Measurements from ENCODE around the gene DNAL4.
"Not testable (repeated sequence)": the region's sequence is repeated elsewhere in the genome, so short reads cannot be mapped to it uniquely, and the experiment has no call there.

The DNAL4 gene

DNA sequence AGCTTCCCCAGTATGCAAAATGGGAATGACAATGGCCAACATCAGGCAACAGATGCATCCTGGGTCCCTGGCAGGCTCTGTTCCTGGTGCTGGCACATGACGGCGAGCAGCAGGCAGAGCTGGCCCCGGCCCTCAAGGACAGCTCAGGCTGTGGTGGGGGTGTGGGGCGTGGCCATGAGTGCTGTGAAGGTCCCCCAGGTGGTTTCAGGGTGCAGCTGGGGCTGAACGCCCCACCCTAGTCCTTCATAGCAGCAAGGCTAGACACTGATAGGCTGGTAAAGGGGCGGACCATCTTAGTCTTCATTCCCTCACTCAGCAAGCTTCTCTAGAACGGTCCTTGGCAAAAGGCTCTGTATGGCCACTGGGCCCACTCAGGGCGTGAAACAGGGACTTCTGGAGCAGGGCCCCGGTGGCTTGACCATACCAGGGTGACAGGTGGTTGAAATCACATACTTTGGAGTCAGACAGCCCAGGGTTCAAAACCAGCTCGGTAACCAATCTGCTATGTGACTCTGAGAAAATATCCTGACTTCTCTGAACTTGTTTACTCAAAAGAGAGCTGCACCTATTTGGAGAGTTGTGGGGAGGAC is 34.8 kb upstream of the DNAL4 start:
- DNase-seq (ENCODE audit: low read depth), result no peak
- H3K4me3 ChIP-seq (ENCODE audit: low read depth, low read length), result no peak overlapping the region

DNA sequence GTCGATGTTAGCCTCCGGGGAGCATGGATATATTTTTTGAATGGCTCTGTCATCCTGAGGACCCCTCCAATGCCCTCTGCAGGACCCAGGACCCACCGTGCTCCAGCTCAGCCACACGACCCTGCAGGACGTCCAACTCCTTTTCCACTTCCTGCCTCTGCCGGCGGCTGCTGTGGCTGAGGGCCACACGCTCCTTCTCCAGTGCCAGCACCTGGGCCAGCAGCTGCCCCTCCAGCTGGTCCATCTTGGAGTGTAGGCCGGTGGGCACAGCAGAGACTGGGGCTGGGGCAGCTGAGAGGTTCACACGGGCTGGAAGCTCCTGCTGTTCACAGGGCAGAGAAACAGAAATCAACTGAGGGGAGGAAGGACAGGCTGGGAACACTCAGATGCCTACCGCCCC is 34.2 kb upstream of the DNAL4 start:
- no peak for DNase-seq (ENCODE audit: low read depth)
- H3K4me3 ChIP-seq (ENCODE audit: low read depth, low read length), result no peak overlapping the region

DNA sequence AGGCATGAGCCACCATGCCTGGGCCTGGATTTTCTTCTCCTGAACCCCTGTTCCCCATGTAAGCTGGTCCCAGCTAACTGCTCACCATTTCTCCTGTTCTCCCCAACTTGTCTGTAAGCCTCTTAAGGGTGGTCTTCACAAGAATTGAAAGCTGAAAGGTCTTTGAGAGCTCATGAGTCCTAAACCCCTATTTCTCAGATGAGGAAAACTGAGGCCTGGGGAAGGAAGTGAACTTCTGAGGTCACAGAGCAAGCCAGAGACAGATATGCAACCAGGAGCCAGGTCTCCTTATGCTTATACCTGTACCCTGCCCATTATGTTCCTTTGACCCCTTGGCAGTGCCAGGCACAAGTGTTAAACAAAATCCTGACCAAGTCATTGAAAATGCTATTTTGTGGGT is 33.6 kb upstream of the DNAL4 start:
- no peak overlapping the region for H3K4me3 ChIP-seq (ENCODE audit: low read depth, low read length)
- no peak for DNase-seq (ENCODE audit: low read depth)

DNA sequence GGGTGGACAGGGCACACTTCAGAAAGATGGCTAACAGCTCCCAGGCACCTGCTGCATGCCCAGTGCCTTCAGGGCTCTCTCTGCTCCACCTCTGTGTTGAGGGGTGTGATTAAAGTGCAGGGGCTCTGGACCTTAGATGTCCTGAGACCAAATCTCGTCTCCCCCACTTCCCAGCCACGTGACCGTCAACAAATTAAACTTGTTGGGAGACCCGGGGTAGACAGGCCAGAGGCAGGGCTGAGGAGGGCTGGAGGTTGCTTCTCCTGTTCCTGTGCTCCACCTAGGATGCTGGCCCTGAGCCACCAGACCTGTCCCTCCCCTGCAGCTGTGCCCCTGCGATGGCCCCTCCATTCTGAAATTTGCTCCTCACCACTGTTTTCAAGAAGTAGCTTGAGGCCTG is 32.9 kb upstream of the DNAL4 start:
- H3K4me3 ChIP-seq (ENCODE audit: low read depth, low read length), result no peak overlapping the region
- no peak for DNase-seq (ENCODE audit: low read depth)

DNA sequence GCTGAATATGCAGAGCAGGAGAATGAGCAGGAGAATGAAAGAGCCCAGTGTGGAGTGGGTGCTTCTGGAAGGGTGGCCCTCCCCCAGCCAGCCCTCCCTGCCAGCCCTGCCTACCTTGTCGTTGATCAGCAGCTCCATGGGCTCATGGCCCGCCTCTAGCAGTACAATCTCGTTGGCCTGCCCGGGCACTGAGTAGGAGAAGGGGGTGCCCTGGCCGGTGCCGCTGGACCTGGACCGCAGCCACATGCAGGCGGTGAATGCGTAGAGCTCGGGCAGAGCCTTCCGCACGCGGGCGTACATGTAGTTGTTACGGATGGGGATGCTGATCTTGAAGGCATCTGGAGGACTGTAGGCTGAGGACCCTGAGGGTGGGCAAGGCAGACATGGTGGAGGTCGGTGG is 32.4 kb upstream of the DNAL4 start:
- DNase-seq (ENCODE audit: low read depth), result no peak

DNA sequence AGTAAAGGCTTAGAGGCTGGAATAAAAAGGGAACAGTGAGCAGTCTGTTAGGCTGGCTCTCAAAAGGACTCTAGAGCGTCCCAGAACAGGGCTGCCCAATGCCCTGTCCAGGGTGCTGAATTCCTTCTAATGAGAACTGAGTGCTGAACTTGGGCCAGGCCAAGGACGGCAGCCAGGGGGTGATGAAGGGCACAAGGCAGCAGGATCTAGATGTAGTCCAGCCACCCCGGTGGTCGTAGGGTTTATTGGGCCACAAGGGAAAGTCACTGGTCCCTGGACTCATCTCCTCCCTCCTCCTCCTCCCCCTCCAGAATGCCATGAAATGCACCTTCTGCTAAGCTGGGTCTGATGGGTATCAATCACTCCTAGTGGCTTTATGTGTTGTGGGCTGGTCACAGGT is 30.6 kb upstream of the DNAL4 start:
- peak; percentile 28 for DNase-seq (ENCODE audit: low read depth)
- no peak overlapping the region for H3K4me3 ChIP-seq (ENCODE audit: low read depth, low read length)

More for the DNA sequence above, 32.4 kb upstream of the DNAL4 start:
- no peak overlapping the region for H3K4me3 ChIP-seq (ENCODE audit: low read depth, low read length)

DNA sequence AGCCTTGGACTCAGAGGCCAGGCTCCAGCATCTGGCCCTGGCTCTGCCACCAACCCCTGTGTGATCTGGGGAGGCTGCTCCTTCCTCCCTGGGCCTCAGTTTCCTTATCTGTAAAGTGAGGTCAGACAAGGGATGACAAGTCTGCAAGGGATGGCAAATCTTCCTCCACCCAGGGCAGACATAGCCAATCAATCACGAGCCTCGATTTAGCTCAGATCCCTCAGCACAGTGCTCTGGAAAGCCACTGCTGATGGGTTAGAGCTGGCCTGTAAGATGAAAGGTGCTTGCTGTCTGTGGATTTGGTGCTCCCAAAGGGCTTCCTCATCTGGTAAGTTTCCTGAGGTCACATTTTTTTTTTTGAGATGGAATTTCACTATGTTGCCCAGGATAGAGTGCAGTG is 29.7 kb upstream of the DNAL4 start:
- no peak overlapping the region for H3K4me3 ChIP-seq (ENCODE audit: low read depth, low read length)
- DNase-seq (ENCODE audit: low read depth), result no peak

DNA sequence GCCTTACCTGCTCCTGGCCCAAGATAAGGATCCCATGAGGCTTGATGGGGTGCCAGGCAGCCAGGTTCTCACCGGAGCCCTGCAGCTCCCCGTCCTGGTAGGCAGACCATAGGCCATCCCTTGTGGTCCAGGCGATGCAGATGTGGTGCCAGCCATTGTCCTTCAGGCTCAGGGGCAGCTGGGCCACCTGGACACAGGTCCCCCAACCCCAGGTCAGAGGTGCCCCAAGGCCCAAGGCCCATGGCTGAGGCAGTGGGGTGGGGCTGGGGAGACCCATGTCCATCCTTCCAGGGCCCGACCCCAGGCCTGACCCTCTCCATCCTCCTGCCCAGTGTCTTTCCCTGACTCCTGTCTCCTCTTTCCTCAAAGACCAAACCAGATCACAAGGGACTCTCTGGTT is 29.1 kb upstream of the DNAL4 start:
- no peak for DNase-seq (ENCODE audit: low read depth)
- no peak overlapping the region for H3K4me3 ChIP-seq (ENCODE audit: low read depth, low read length)

DNA sequence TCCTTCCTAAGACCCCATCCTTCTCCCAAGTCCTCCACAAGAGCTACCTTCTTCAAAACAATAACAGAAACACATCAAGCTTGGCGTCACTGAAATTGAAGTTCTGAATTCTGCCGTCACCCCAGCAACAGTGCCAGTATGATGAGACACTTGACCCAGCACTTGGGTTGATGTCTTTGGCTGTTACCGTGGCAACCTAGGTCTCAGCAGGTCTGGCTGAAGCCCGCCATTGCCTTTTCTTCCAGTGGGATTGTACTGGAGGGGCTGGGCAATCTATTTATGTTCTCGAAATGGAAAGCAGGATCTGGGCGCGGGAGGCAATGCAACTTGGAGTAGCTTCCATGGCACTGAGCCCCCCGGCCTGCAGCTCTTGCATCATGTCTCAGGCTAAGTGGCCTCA is 26.1 kb upstream of the DNAL4 start:
- DNase-seq (ENCODE audit: low read depth), result no peak
- H3K4me3 ChIP-seq (ENCODE audit: low read depth, low read length), result no peak overlapping the region

DNA sequence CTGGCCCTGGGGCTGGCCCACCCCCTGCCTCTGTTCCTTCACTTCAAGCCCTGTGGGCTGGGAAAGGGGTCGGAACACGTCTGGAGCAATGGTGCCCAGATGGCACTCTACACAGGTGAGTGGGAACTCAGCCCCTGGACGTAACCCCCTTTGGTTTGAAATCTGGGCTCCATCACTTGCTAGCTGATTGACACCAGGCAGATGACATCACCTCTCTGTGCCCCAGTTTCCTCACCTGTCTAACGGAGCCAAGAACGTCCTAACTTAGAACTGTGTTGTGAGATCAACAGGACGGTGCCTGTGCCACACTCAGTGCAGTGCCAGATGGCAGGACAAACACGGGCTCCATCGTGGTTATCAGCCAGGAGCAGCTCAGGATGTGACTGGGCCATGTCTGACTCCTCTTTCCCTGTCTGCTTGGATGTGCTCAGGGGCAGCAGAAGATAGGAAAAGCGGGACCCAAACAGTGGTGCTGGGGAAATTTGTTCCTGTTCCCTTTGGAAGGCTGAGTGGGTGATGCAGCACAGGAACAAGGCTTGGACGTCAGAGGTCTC is 25.5 kb upstream of the DNAL4 start:
- H3K4me3 ChIP-seq (ENCODE audit: low read depth, low read length), result no peak overlapping the region
- no peak for DNase-seq (ENCODE audit: low read depth)

DNA sequence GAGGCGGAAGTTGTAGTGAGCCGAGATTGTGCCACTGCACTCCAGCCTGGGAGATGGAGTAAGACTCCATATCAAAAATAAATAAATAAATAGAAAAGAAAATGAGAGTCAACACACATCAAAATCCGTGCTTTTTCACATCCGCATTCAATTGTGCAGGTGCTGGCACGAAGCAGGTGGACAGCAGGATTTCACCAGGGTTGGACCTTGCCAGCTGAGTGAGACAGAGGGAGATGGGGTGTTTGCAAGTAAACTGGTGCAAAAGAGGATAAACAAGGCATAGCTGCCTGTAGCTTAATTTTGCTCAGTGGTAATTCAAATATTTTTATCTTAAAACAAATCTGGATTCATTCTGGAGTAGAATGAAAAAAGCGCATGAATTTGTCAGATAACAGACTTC is 23.3 kb upstream of the DNAL4 start:
- H3K4me3 ChIP-seq (ENCODE audit: low read depth, low read length), result no peak overlapping the region
- no peak for DNase-seq (ENCODE audit: low read depth)

DNA sequence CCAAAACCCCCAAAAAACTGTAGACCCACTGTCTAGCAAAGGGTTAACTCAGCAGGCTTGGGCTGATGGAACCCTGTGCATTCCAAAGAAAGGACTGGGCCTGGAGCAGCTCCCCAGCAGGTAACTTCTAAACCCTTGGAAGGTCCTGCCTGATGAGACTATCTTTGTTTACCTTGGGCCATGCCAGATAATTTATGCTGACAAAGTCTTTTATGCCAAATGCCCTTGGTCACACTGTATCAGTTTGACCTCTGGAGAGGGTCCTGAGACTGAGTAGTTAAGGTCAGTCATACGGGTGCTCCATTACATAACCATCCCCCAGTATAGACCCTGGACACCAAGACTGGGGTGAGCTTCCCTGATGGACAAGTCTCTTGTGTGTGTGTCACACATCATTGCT is 21.9 kb upstream of the DNAL4 start:
- no peak for DNase-seq (ENCODE audit: low read depth)
- no peak overlapping the region for H3K4me3 ChIP-seq (ENCODE audit: low read depth, low read length)

DNA sequence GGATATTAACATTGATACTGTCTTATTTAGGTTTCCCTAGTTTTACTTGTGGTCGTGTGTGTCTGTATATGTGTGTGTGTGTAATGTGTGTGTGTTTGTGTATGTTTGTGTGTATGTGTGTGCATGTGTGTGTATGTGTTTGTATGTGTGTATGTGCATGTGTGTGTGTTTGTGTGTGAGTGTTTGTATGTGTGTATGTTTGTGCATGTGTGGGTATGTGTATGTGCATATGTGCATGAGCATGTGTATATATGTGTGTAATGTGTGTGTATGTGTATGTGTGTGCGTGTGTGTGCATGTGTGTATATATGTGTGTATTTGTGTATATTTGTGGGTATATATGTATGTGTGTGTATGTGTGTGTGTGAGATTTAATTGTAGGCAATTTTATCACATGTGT is 17.3 kb upstream of the DNAL4 start:
- DNase-seq (ENCODE audit: low read depth), result no peak
- H3K4me3 ChIP-seq (ENCODE audit: low read depth, low read length), result no peak overlapping the region

DNA sequence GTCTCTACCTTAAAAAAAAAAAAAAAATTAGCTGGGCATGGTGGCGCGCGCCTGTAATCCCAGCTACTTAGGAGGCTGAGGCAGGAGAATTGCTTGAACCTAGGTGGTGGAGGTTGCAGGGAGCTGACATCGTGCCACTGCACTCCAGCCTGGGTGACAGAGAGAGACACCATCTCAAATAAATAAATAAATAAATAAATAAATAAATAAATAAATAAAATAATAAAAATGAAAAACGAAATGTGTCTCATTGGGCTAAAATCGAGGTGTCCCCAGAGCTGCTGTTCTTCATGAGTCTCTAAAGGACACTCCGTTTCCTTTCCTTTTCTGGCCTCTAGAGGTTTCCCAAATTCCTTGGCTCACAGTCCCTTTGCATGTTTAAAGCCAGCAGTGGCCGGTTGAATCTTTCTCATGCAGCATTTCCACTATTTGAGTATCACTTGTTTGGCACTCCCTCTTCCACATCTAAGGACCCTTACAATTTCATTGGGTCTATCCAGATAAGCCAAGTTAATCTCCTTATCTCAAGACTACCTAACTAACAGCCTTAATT is 11.2 kb upstream of the DNAL4 start:
- not testable (repeated sequence) for DNase-seq (ENCODE audit: low read depth); H3K4me3 ChIP-seq (ENCODE audit: low read depth, low read length)

DNA sequence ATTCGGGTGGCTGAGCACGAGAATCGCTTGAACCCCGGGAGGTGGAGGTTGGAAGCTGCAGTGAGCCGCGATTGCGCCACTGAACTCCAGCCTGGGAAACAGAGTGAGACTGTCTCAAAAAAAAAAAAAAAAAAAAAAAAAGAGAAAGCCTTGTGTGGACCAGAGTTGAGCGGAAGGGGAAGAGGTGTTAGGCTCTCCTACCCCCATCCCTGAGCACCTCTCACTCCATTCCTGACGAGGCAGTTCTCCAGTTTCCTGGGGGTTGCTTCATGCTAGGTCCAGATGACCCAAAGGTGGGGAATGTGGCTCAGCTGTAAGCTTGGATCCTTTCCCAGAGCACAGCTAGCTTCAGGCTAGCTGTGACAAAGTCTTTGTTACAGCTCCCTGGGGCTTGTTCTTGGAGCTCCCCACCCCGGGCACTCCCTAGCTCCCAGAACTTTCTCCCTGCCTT is 8.8 kb upstream of the DNAL4 start:
- DNase-seq (ENCODE audit: low read depth), result peak; percentile 79
- H3K4me3 ChIP-seq (ENCODE audit: low read depth, low read length), result no peak overlapping the region

DNA sequence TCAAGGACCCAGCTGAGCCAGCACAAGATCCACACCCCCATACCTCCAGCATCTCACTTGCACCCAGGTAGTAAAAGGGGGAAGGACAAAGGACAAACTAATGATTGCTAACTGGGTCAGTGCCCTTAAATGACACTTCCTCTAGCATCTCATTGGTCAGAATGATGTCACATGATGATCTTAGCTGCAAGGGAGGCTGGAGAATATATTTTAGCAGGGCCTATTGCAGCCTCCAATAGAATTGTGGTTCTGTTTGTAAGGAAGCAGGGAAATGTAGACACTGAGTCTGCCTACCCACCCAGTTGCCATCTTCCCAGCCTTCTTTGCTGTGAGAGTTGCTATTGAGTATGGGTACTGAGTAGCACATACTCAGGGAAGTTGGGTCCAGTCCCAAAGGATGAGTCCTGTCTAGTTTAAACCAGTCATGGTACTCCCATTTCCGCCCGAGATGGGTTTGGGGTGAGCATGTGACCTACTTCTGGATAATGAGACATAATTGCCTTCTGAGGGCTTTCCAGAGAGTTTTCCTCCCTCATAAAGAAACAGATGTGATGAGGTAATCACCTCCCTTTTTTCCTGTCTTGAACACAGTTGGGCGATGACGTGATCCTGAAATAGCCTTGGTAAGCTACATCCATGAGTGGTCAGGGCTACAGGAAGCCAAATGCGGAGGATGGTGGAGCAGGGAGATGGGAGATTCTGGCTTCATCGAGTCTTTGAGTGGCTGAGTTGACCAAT is 5.5 kb upstream of the DNAL4 start:
- peak; percentile 36 for DNase-seq (ENCODE audit: low read depth)
- H3K4me3 ChIP-seq (ENCODE audit: low read depth, low read length), result no peak overlapping the region

DNA sequence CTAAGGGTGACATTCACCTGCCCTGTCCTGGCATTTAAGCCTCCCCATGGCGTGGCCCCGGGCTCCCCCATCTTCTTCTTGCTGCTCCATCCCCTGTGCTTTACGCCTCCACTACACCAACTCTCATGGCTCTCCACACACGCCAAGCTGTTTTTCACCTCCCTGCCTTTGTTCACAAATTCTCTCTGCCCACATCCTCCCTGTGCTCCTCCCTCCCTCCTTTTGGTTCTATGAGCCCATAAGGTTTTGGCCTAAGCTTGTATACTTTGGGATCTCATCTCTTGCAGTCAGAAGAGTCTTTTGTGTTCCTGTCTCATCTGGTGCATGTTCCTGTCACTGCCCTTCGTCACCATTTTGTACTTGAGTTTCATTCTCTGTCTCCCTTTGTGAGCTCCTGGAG is 4.6 kb upstream of the DNAL4 start:
- H3K4me3 ChIP-seq (ENCODE audit: low read depth, low read length), result no peak overlapping the region
- no peak for DNase-seq (ENCODE audit: low read depth)

DNA sequence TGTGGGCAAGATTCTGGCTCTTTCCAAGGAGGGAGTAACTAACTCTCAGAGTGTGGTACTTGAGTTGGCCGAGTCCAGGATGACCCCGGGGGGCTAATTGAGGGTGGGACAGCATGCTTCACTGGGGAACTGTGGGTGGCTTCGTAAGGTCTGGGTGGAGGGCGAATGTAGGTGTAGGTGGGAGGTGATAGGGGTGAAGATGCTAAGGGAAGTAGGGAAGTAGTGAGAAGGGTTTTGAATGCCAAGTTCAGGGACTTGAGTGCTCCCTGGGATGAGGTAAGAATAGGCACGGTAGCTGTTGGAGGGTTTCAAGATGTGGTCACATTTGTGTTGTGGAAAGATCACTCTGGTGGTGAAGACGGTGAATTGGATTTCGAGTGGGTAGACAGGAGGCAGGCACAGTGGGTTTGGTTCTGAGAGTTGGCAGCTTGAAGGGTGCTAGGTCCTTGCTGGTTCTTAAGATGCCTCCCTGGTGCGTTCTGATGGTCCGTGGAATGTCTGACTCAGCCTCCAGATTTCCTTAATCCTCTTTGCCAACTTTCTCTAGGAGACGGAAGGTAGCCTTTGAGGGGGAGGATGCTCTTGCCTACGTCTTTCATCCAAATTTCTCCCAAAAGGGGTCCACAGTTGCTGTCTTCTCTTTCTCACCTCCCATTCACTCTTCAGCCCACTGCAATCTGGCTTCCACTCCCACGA is 2.5 kb upstream of the DNAL4 start:
- H3K4me3 ChIP-seq (ENCODE audit: low read depth, low read length), result no peak overlapping the region
- DNase-seq (ENCODE audit: low read depth), result no peak

DNA sequence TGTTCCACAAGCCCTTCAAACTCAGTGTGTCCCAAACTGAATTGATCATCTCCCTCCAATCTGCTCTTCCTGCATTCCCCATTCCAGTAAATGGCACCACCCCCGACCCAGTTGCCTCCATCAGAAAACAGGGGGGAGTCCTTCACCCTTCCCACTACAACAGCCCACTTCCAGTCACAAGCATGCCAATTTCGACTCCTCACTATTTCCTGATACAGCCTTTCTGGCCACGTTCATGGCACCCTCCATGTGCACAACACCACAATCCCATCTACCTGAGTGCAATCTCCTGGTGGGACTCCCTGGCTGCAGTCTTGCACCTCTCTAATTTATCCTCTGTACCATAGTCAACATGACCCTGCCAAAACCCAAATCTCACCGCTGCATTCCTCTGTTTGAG is 1.6 kb upstream of the DNAL4 start:
- no peak overlapping the region for H3K4me3 ChIP-seq (ENCODE audit: low read depth, low read length)
- no peak for DNase-seq (ENCODE audit: low read depth)

DNA sequence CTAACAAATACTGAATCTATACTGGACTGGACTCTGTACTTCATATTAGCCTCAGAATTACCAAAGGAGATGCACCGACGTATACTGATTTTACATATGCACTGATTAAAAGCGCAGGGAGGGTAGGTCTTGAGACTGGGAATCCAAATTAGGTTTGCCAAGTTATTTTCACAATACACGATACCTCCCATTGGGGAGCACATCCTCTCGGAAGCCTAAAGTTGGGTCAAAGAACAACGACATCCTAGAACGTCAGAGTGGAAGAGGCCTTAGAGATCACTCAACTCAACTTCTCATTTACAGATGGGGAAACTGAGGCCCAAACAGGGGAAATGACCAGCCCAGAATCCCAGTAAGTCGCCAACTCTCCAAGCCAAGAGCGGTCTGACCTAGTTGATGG is 626 bp downstream of the DNAL4 start:
- DNase-seq (ENCODE audit: low read depth), result no peak
- peak overlapping the region; percentile 75 for H3K4me3 ChIP-seq (ENCODE audit: low read depth, low read length)
